Measurements from ENCODE around the gene TSPAN31. TPM values are rescaled to one million over a fixed set of nuclear protein-coding genes. Genes with fewer than 3 reads are reported as not detected.

The TSPAN31 gene
- total and polyA plus RNA-seq, 2 of the 8 experiments (the other 6 are each of a cell fraction or from before 2014, with no cell fraction given): 15.8 to 31.4 TPM

- H3K4me1 ChIP-seq (replicated peaks in 1 of 4; ENCODE audit: control insufficient read depth in 3 of 4, insufficient read depth in 4 of 4, low read length in 3 of 4): peaks cover 0 to 20% (median 13%) of the 10 kb centered on the region in 4 experiments; a peak in 5 of 7 replicates
- no peak overlapping the region for H3K18ac ChIP-seq (ENCODE audit: extremely low read depth, low read length)
- H3K79me2 ChIP-seq (ENCODE audit: control insufficient read depth in 1 of 2, insufficient read depth in 2 of 2, low read length in 2 of 2): no peaks in the 10 kb centered on the region
- H3K79me1 ChIP-seq (ENCODE audit: low read depth, low read length): no peaks in the 10 kb centered on the region
- H4K5ac ChIP-seq (ENCODE audit: insufficient read length, low read depth, low read length): no peak overlapping the region
- no peak overlapping the region for H4K91ac ChIP-seq (replicated peaks; ENCODE audit: insufficient read length, low read length)
- CTCF ChIA-PET (ENCODE audit: partially characterized antibody): interaction anchor here (0.6 to 11.7 kb wide), 7 partner anchors 10 to 694 kb away, joined by 3 to 149 read pairs (median 4); partner anchors contain the start of gene AGAP2
- H3K4ac ChIP-seq (replicated peaks; ENCODE audit: insufficient read length, low read depth, low read length): no peak overlapping the region
- no peak overlapping the region for H3K23ac ChIP-seq (ENCODE audit: insufficient read length)
- H4K8ac ChIP-seq (ENCODE audit: extremely low read depth, insufficient read depth, low read length): no peak overlapping the region
- no peak overlapping the region for H3K14ac ChIP-seq (ENCODE audit: insufficient read length)
- POLR2A ChIA-PET (ENCODE audit: partially characterized antibody): interaction anchor here (1.0 to 7.4 kb wide), 8 partner anchors 9 to 140 kb away, joined by 3 to 59 read pairs (median 4); partner anchors contain the start of genes AGAP2, CYP27B1 and TSPAN31
- H4K20me1 ChIP-seq (replicated peaks in 1 of 2; ENCODE audit: control insufficient read depth in 1 of 2, insufficient read depth in 2 of 2, low read length in 2 of 2): peaks cover 2 to 9% of the 10 kb centered on the region in 2 experiments
- H2BK12ac ChIP-seq (ENCODE audit: low read depth, low read length): no peak overlapping the region
- no peak overlapping the region for H3K4me3 ChIP-seq (ENCODE audit: extremely low read depth in 1 of 4, insufficient read depth in 2 of 4, low read depth in 3 of 4, low read length in 4 of 4)
- H3K4me2 ChIP-seq (ENCODE audit: insufficient read depth in 1 of 2, low read depth in 2 of 2, low read length in 2 of 2): no peak overlapping the region
- H2BK20ac ChIP-seq (ENCODE audit: low read length): no peak overlapping the region
- no peak overlapping the region for H3K27ac ChIP-seq (ENCODE audit: low read depth, low read length)
- H2BK15ac ChIP-seq (ENCODE audit: low read length): no peak overlapping the region
- peaks cover 12% of the 10 kb centered on the region; the same call in 1 of the 2 replicates for H3K23me2 ChIP-seq (ENCODE audit: low read depth, low read length)
- no peak overlapping the region for H3K9ac ChIP-seq (replicated peaks in 1 of 4; ENCODE audit: extremely low read depth in 1 of 4, low read depth in 3 of 4, low read length in 3 of 4)
- H3K27me3 ChIP-seq (replicated peaks in 1 of 4; ENCODE audit: control insufficient read depth in 3 of 4, extremely low read depth in 1 of 4, insufficient read depth in 3 of 4, low read length in 3 of 4): peaks cover 18 to 46% (median 36%) of the 10 kb centered on the region in 4 experiments
- H3K36me3 ChIP-seq (ENCODE audit: control insufficient read depth in 2 of 4, insufficient read depth in 4 of 4, low read length in 3 of 4): peaks cover 0 to 8% (median 3%) of the 10 kb centered on the region in 4 experiments; a peak in 3 of 8 replicates
- H2AK5ac ChIP-seq (ENCODE audit: low read depth, low read length): no peak overlapping the region
- no peak overlapping the region for H2BK5ac ChIP-seq (ENCODE audit: low read depth, low read length)
- DNase-seq (ENCODE audit: low read depth in 1 of 2, low spot score in 2 of 2) (no peak), FAIRE-seq (no peak)
- H3K56ac ChIP-seq (replicated peaks; ENCODE audit: insufficient read length, low read depth, low read length): no peak overlapping the region
- H2BK120ac ChIP-seq (replicated peaks; ENCODE audit: low read depth, low read length): no peak overlapping the region
- WGBS, 2 experiments (ENCODE audit: extremely low coverage in 1 of 2, insufficient coverage in 1 of 2, insufficient read length in 1 of 2, insufficient replicate concordance in 2 of 2, low coverage in 1 of 2, low lambda C conversion rate in 2 of 2, missing lambda C conversion rate in 1 of 2): 76% methylated on average over 2 of the region's 2 CpGs; no CpG with 5 or more reads in 1 of the 2 experiments
- no peaks in the 10 kb centered on the region for H3K9me3 ChIP-seq (ENCODE audit: insufficient read depth in 2 of 2, low read depth in 1 of 2, low read length in 1 of 2)
- H2AFZ ChIP-seq (ENCODE audit: low read length): no peak overlapping the region
- TF ChIP-seq MAX (IDR thresholded peaks at IDR 0.05) (no peak), NANOG (IDR thresholded peaks at IDR 0.05; ENCODE audit: insufficient read depth, low read depth, low read length, poor library complexity, severe bottlenecking) (no peak), JUN (IDR thresholded peaks at IDR 0.05; ENCODE audit: low read depth, low read length) (no peak), MAFK (IDR thresholded peaks at IDR 0.05; ENCODE audit: low read depth, low read length) (no peak), RXRA (IDR thresholded peaks at IDR 0.05; ENCODE audit: insufficient read depth, low read depth, low read length) (no peak), SIN3A (conservative IDR thresholded peaks at IDR 0.05 in 1 of 2, IDR thresholded peaks at IDR 0.05 in 1 of 2; ENCODE audit: low read depth in 1 of 2, low read length in 2 of 2) (no peak), CTCF (IDR thresholded peaks at IDR 0.05; ENCODE audit: control extremely low read depth in 1 of 3, insufficient read depth in 1 of 3, low read depth in 1 of 3, low read length in 3 of 3) (no peak), CTBP2 (IDR thresholded peaks at IDR 0.05; ENCODE audit: borderline replicate concordance, insufficient read depth, insufficient read length, low read length) (no peak), PHF8 (conservative IDR thresholded peaks at IDR 0.05; ENCODE audit: low read depth, low read length) (no peak), CEBPB (IDR thresholded peaks at IDR 0.05; ENCODE audit: low read depth, low read length) (no peak)
These were observed 21.2 kb upstream of the TSPAN31 start for GRCh38 chr12:57723630-57723962.

Data from H1 (cell line).